ENCODE data around the gene EID1.
"Not testable (repeated sequence)": the region's sequence is repeated elsewhere in the genome, so short reads cannot be mapped to it uniquely, and the experiment has no call there.

Gene EID1

GRCh38 chr15:48905847-48906246 lies 27.9 kb downstream of the EID1 start:
- DNase-seq (no peak), ATAC-seq (replicated peaks) (no peak)
- Mint-ChIP-seq H3K27ac (no peak overlapping the region), H3K4me3 (no peak overlapping the region), H3K36me3 (no peaks in the 10 kb centered on the region), H3K9me3 (peaks cover 0 to 6% of the 10 kb centered on the region in 2 donors), H3K27me3 (peaks cover 0 to 20% of the 10 kb centered on the region in 2 donors), H3K4me1 (peaks cover 0 to 2% of the 10 kb centered on the region in 2 donors)

GRCh38 chr15:48909313-48909712 lies 31.4 kb downstream of the EID1 start:
- not testable (repeated sequence) for H3K36me3 Mint-ChIP-seq; H3K4me1 Mint-ChIP-seq; ATAC-seq (replicated peaks); H3K9me3 Mint-ChIP-seq; H3K27ac Mint-ChIP-seq; H3K4me3 Mint-ChIP-seq; DNase-seq
- peaks cover 8 to 46% of the 10 kb centered on the region in 2 donors for H3K27me3 Mint-ChIP-seq

DNA sequence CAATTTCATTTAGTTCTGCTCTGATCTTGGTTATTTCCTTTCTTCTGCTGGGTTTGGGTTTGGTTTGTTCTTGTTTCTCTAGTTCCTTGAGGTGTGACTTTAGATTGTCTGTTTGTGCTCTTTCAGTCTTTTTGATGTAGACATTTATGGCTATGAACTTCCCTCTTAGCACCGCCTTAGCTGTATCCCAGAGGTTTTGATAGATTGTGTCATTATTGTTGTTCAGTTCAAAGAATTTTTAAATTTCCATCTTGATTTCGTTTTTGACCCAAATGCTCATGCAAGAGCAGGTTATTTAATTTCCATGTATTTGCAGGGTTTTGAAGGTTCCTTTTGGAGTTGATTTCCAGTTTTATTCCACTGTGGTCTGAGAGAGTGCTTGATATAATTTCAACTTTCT lies 32.6 kb downstream of the EID1 start:
- ATAC-seq (replicated peaks); H3K9me3 Mint-ChIP-seq; DNase-seq; H3K27ac Mint-ChIP-seq; H3K4me3 Mint-ChIP-seq; H3K4me1 Mint-ChIP-seq; H3K36me3 Mint-ChIP-seq: not testable (repeated sequence)
- peaks cover 8 to 46% of the 10 kb centered on the region in 2 donors for H3K27me3 Mint-ChIP-seq

DNA sequence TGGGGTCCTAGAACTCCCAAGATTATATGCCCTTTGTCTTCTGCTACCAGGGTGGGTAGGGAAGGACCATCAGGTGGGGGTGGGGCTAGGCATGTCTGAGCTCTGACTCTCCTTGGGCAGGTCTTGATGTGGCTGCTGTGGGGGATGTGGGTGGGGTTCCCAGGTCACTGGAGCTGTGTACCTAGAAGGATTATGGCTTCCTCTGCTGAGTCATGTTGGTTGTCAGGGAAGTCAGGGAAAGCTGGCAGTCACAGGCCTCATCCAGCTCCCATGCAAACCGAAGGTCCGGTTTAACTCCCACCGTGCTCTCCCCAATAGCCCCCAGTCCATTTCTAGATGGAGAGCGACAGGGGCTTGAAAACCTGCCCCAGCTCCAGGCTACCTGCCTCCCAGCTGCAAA lies 35.2 kb downstream of the EID1 start:
- Mint-ChIP-seq H3K27me3 (peaks cover 22 to 46% of the 10 kb centered on the region in 2 donors), H3K4me3 (no peak overlapping the region), H3K9me3 (peaks cover 0 to 3% of the 10 kb centered on the region in 2 donors)

DNA sequence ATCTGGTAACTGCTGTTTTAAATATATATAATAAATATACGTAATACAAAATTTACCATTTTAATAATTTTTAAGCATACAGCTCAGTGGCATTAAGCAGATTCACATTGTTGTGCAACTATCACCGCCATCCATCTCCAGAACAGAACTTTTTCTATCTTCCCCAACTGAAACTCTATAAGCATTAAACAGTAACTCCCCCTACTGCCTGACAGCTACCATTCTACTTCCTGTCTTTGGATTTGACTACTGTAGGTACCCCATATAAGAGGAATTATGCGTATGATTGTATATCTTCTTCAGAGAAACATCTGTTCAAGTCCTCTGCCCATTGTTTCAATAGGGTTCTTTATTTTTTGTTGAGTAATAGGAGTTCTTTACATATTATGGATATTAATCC lies 36.8 kb downstream of the EID1 start:
- Mint-ChIP-seq H3K27ac (no peak overlapping the region), H3K4me1 (no peaks in the 10 kb centered on the region), H3K36me3 (no peaks in the 10 kb centered on the region), H3K9me3 (peaks cover 0 to 1% of the 10 kb centered on the region in 2 donors), H3K4me3 (no peak overlapping the region), H3K27me3 (peaks cover 27 to 45% of the 10 kb centered on the region in 2 donors)
- ATAC-seq (replicated peaks) (no peak), DNase-seq (no peak)

More for the DNA sequence above, 35.2 kb downstream of the EID1 start:
- Mint-ChIP-seq H3K36me3 (no peaks in the 10 kb centered on the region), H3K27ac (no peak overlapping the region), H3K4me1 (no peaks in the 10 kb centered on the region)
- DNase-seq (no peak), ATAC-seq (replicated peaks) (no peak)

- peaks cover 30 to 40% of the 10 kb centered on the region in 2 donors for H3K27me3 Mint-ChIP-seq
- no peaks in the 10 kb centered on the region for H3K36me3 Mint-ChIP-seq
- no peaks in the 10 kb centered on the region for H3K4me1 Mint-ChIP-seq
- no peaks in the 10 kb centered on the region for H3K9me3 Mint-ChIP-seq
- DNase-seq = no peak
- H3K4me3 Mint-ChIP-seq = no peak overlapping the region
- no peak overlapping the region for H3K27ac Mint-ChIP-seq
- ATAC-seq (replicated peaks) = no peak
Measured at GRCh38 chr15:48915861-48916260, 37.9 kb downstream of the EID1 start.

GRCh38 chr15:48916721-48917120 lies 38.8 kb downstream of the EID1 start:
- ATAC-seq (replicated peaks) (no peak), DNase-seq (no peak)
- H3K36me3 Mint-ChIP-seq = no peaks in the 10 kb centered on the region
- H3K4me1 Mint-ChIP-seq = no peaks in the 10 kb centered on the region
- no peaks in the 10 kb centered on the region for H3K9me3 Mint-ChIP-seq
- peaks cover 33 to 34% of the 10 kb centered on the region in 2 donors for H3K27me3 Mint-ChIP-seq
- no peak overlapping the region for H3K4me3 Mint-ChIP-seq
- no peak overlapping the region for H3K27ac Mint-ChIP-seq

GRCh38 chr15:48922046-48922445 lies 44.1 kb downstream of the EID1 start:
- Mint-ChIP-seq H3K27ac (no peak overlapping the region), H3K9me3 (no peaks in the 10 kb centered on the region), H3K27me3 (peaks cover 23 to 28% of the 10 kb centered on the region in 2 donors), H3K4me3 (no peak overlapping the region), H3K4me1 (no peaks in the 10 kb centered on the region), H3K36me3 (no peaks in the 10 kb centered on the region)
- DNase-seq (no peak), ATAC-seq (replicated peaks) (no peak)

- Mint-ChIP-seq H3K4me3 (no peak overlapping the region), H3K27me3 (peaks cover 28 to 33% of the 10 kb centered on the region in 2 donors), H3K4me1 (no peaks in the 10 kb centered on the region), H3K9me3 (no peaks in the 10 kb centered on the region), H3K36me3 (no peaks in the 10 kb centered on the region), H3K27ac (no peak overlapping the region)
- no peak for ATAC-seq (replicated peaks)
- DNase-seq = no peak
Measured at GRCh38 chr15:48924528-48925393, 46.8 kb downstream of the EID1 start.

DNA sequence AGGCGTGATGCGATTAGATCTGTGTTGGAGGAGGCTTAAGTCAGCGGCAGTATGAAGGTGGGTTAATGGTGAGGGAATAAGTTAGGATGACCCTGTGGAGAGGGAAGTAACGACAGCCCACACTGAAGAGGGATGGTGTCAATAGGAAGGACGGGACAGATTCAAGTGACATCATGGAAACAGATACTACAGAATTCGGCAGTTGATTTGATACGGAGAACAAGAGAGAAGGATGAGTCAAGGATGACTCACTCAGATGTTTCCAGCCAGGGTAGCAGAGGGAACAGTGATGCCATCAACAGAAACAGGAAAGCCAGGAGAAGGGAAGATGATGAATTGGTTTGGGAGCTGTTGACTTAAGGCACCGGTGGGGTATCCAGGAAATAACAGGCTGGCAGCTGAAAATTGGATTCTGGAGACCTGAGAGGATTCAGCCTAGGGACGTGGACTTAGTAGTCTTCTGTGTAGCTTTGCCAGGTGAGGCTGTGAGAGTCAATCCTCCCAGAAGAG lies 47.8 kb downstream of the EID1 start:
- H3K36me3 Mint-ChIP-seq = no peaks in the 10 kb centered on the region
- DNase-seq (no peak), ATAC-seq (replicated peaks) (no peak)
- H3K27me3 Mint-ChIP-seq = peaks cover 27 to 29% of the 10 kb centered on the region in 2 donors
- H3K9me3 Mint-ChIP-seq = no peaks in the 10 kb centered on the region
- no peak overlapping the region for H3K4me3 Mint-ChIP-seq
- H3K27ac Mint-ChIP-seq = no peak overlapping the region
- H3K4me1 Mint-ChIP-seq = peaks cover 0 to 1% of the 10 kb centered on the region in 2 donors

GRCh38 chr15:48928877-48929538 lies 51.1 kb downstream of the EID1 start:
- H3K9me3 Mint-ChIP-seq = no peaks in the 10 kb centered on the region
- H3K4me3 Mint-ChIP-seq = no peak overlapping the region
- peaks cover 35 to 38% of the 10 kb centered on the region in 2 donors for H3K27me3 Mint-ChIP-seq
- H3K36me3 Mint-ChIP-seq = no peaks in the 10 kb centered on the region
- H3K27ac Mint-ChIP-seq = no peak overlapping the region
- peaks cover 0 to 3% of the 10 kb centered on the region in 2 donors for H3K4me1 Mint-ChIP-seq
- ATAC-seq (replicated peaks) (peak; percentile 27 to 64), DNase-seq (no peak)

DNA sequence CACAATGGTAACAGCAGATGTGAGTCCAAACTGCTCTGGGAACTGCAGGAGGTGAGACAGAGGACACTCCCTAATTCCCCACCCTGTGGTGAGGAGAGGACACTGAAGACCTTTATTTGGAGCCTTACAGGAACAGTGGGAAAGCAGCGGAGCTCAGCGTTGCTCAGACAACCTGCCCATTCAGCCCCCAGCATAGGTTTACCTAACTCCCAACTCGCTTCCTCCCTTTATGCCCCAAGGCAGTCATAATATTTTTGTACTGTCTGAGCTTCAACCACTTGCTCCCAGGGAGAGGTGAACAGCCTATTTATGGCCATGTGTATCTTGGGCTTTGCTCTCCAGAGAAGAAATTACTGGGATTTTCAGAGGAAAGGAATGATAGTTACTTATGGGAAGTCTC lies 51.7 kb downstream of the EID1 start:
- peaks cover 37 to 38% of the 10 kb centered on the region in 2 donors for H3K27me3 Mint-ChIP-seq
- H3K27ac Mint-ChIP-seq = no peak overlapping the region
- H3K4me3 Mint-ChIP-seq = no peak overlapping the region
- no peaks in the 10 kb centered on the region for H3K9me3 Mint-ChIP-seq
- ATAC-seq (replicated peaks) (no peak), DNase-seq (no peak)
- H3K36me3 Mint-ChIP-seq = no peaks in the 10 kb centered on the region
- H3K4me1 Mint-ChIP-seq = peaks cover 0 to 3% of the 10 kb centered on the region in 2 donors
